ENCODE measurements around the gene ERICH4. TPM values are rescaled to one million over a fixed set of nuclear protein-coding genes. Genes with fewer than 3 reads are reported as not detected.

Gene ERICH4
- total and polyA plus RNA-seq, 2 donors (not counting 3 experiments of a cell fraction or from before 2014, with no cell fraction given) = not detected

DNA sequence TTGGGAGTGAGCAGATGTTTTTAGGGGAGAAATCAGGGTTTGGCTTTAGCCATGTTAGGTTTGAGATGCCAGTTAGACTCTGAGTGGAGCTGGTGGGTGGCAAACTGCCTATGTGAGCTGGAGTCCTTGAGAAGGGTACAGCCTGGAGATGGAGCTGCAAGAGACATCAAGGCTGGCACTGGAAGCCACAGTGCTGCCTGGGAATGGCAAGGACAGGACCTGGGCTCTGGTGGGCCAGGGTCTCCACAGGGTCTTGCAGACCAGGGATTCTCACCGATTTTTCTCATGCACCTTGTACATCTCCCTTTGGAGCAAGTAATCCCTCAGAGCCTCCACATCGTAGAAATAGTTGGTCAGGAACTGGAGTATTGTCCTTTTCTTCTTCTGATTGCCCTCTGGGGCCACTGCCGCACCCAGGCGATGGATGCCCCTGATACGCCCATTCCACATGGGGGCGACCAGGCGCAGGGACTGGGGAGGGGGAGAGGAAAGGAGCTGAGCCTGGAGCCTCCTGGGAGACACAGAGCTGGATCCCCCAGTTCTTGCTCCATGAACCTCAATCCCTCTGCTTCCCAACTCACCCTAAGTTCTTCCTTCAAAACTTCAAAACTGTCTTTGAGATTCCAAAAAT lies 4.9 kb upstream of the ERICH4 start:
- Histone ChIP-seq H3K4me1 (ENCODE audit: control insufficient read depth, extremely low read depth, insufficient read depth, low read length) (peaks cover 6% of the 10 kb centered on the region), H2AFZ (ENCODE audit: low read depth, low read length) (no peak overlapping the region), H3K4me3 (replicated peaks in 1 of 3; ENCODE audit: insufficient read depth in 1 of 3, low read depth in 1 of 3, low read length in 3 of 3) (no peak overlapping the region), H4K20me1 (replicated peaks; ENCODE audit: control insufficient read depth, extremely low read depth, insufficient read depth, low read length) (no peaks in the 10 kb centered on the region), H3K79me2 (ENCODE audit: control insufficient read depth, insufficient read depth, low read length) (no peaks in the 10 kb centered on the region), H3K27me3 (ENCODE audit: control insufficient read depth in 2 of 2, insufficient read depth in 2 of 2, low read length in 2 of 2) (no peaks in the 10 kb centered on the region), H3K9me3 (replicated peaks; ENCODE audit: control insufficient read depth, insufficient read depth, low read length) (no peaks in the 10 kb centered on the region), H3K9ac (replicated peaks; ENCODE audit: extremely low read depth, insufficient read depth, low read length) (no peak overlapping the region), H3K4me2 (ENCODE audit: insufficient read depth, low read length) (no peak overlapping the region), H3K36me3 (ENCODE audit: control insufficient read depth in 2 of 2, extremely low read depth in 1 of 2, insufficient read depth in 2 of 2, low read length in 2 of 2) (peaks cover 0 to 7% of the 10 kb centered on the region in 2 experiments), H3K27ac (ENCODE audit: insufficient read depth, low read depth, low read length) (no peak overlapping the region), H3K9me1 (replicated peaks; ENCODE audit: control insufficient read depth, extremely low read depth, insufficient read depth, low read length) (no peaks in the 10 kb centered on the region)
- no peak for TF ChIP-seq POLR2A (IDR thresholded peaks at IDR 0.05; ENCODE audit: low read depth, low read length)
- no peak for TF ChIP-seq POLR2AphosphoS5 (IDR thresholded peaks at IDR 0.05; ENCODE audit: insufficient read depth, low read depth, low read length)
- TF ChIP-seq FOS (IDR thresholded peaks at IDR 0.05; ENCODE audit: borderline replicate concordance, insufficient read depth, low read length) = no peak
- CTCF ChIA-PET = interaction anchor here (1.4 to 3.8 kb wide), 3 partner anchors 11 to 125 kb away, joined by 3 to 23 read pairs (median 4); partner anchors contain the start of gene TGFB1
- dilution Hi-C loops (cut with MboI; ENCODE audit: extremely low pct_ligation_motif_present, low sequenced_read_pairs) (no loop called here), intact Hi-C loops (cut with micrococcal nuclease) (no loop called here)
- no TSS peak for BruUV-seq (replicated peaks)
- DNase-seq (ENCODE audit: low read depth, low spot score) (no peak), FAIRE-seq (no peak)
- POLR2A ChIA-PET = no interaction called here

DNA sequence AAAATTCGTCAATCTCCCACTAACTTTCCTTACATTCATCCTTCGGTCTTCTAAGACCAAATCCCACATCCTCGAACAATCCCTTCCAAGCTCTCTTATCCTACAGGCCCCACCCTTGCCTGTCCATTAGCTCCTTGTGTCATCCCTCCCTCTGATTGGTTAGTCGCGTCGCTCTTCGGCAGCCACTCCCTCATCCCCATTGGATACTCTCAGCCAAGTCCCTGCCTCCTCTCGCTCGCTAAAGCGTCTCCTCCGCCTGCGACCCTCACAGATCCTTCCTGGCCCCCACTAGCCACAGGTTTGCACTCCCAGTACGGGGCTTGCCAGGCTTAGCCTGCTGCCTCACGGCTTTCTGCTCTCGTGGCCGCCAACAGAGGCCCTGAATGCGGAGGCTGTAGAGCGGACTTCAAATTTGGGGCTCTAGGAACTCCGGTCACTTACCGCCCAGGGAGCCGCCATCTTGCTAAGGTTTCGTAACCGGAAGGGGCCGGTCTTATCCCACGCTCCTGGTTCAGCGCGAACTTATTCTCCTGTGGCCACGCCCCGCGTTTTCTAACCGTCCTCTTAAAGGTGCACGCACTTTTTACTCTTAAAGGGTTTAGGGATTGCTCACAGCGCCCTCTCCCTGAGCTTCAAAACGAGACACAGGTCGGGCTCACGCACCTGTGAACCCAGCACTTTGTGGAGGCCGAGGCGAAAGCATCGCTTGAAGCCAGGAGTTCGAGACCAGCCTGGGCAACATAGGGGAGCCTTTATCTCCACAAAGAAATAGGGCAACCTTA lies 3.3 kb upstream of the ERICH4 start, which contains the start of gene DMAC2:
DMAC2 (minus strand) TSS at position 472 of the 782 bp plus-strand sequence; CDS start at position 459, 13 bp downstream.
- POLR2A ChIA-PET = interaction anchor here (0.6 to 1.7 kb wide), 8 partner anchors 9 to 124 kb away, joined by 3 to 6 read pairs (median 4); partner anchors contain the start of gene B9D2
- FAIRE-seq = peak; percentile 99
- peak within 1 kb of the TSS; percentile 89 for H3K27ac ChIP-seq (ENCODE audit: insufficient read depth, low read depth, low read length)

More for the DNA sequence above, 3.3 kb upstream of the ERICH4 start, which contains the start of gene DMAC2:
- H2AFZ ChIP-seq (ENCODE audit: low read depth, low read length) = peak within 1 kb of the TSS; percentile 81
- no peaks in the 10 kb centered on the region for H3K9me3 ChIP-seq (replicated peaks; ENCODE audit: control insufficient read depth, insufficient read depth, low read length)
- peaks cover 0 to 2% of the 10 kb centered on the region in 2 experiments for H3K27me3 ChIP-seq (ENCODE audit: control insufficient read depth in 2 of 2, insufficient read depth in 2 of 2, low read length in 2 of 2)
- H3K4me2 ChIP-seq (ENCODE audit: insufficient read depth, low read length) = peak within 1 kb of the TSS; percentile 86
- peak within 1 kb of the TSS; percentile 66 to 87 (median 76) for H3K4me3 ChIP-seq (replicated peaks in 1 of 3; ENCODE audit: insufficient read depth in 1 of 3, low read depth in 1 of 3, low read length in 3 of 3)
- TF ChIP-seq JUN (IDR thresholded peaks at IDR 0.05; ENCODE audit: borderline replicate concordance, insufficient read depth, insufficient read length, low read depth) = no peak
- TF ChIP-seq MYC (IDR thresholded peaks at IDR 0.05; ENCODE audit: low read depth, low read length) = no peak
- TF ChIP-seq POLR2A (IDR thresholded peaks at IDR 0.05; ENCODE audit: low read depth, low read length) = peak; percentile 79
- TF ChIP-seq, protein P1, sequence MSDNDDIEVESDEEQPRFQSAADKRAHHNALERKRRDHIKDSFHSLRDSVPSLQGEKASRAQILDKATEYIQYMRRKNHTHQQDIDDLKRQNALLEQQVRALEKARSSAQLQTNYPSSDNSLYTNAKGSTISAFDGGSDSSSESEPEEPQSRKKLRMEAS (IDR thresholded peaks at IDR 0.05; ENCODE audit: insufficient read depth, insufficient read length) = no peak
- TF ChIP-seq GATA2 (IDR thresholded peaks at IDR 0.05; ENCODE audit: insufficient read depth, insufficient read length, low read depth, low read length) = no peak
- no peak for TF ChIP-seq FOS (IDR thresholded peaks at IDR 0.05; ENCODE audit: borderline replicate concordance, insufficient read depth, low read length)
- TF ChIP-seq, protein P2, sequence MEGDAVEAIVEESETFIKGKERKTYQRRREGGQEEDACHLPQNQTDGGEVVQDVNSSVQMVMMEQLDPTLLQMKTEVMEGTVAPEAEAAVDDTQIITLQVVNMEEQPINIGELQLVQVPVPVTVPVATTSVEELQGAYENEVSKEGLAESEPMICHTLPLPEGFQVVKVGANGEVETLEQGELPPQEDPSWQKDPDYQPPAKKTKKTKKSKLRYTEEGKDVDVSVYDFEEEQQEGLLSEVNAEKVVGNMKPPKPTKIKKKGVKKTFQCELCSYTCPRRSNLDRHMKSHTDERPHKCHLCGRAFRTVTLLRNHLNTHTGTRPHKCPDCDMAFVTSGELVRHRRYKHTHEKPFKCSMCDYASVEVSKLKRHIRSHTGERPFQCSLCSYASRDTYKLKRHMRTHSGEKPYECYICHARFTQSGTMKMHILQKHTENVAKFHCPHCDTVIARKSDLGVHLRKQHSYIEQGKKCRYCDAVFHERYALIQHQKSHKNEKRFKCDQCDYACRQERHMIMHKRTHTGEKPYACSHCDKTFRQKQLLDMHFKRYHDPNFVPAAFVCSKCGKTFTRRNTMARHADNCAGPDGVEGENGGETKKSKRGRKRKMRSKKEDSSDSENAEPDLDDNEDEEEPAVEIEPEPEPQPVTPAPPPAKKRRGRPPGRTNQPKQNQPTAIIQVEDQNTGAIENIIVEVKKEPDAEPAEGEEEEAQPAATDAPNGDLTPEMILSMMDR (IDR thresholded peaks at IDR 0.05; ENCODE audit: extremely low read depth in 1 of 2, insufficient read depth in 1 of 2, low read depth in 1 of 2, low read length in 2 of 2) = peak; percentile 37 to 52
- TF ChIP-seq POLR2AphosphoS5 (IDR thresholded peaks at IDR 0.05; ENCODE audit: insufficient read depth, low read depth, low read length) = peak; percentile 84
- TF ChIP-seq EZH2 (IDR thresholded peaks at IDR 0.05; ENCODE audit: borderline replicate concordance, low read depth, low read length, severe bottlenecking) = no peak
- BruUV-seq (replicated peaks) = TSS peak; percentile 87
- peaks cover 0 to 5% of the 10 kb centered on the region in 2 experiments for H3K36me3 ChIP-seq (ENCODE audit: control insufficient read depth in 2 of 2, extremely low read depth in 1 of 2, insufficient read depth in 2 of 2, low read length in 2 of 2)
- peaks cover 6% of the 10 kb centered on the region for H3K4me1 ChIP-seq (ENCODE audit: control insufficient read depth, extremely low read depth, insufficient read depth, low read length)
- H3K79me2 ChIP-seq (ENCODE audit: control insufficient read depth, insufficient read depth, low read length) = no peaks in the 10 kb centered on the region
- H3K9me1 ChIP-seq (replicated peaks; ENCODE audit: control insufficient read depth, extremely low read depth, insufficient read depth, low read length) = no peaks in the 10 kb centered on the region
- CTCF ChIA-PET = interaction anchor here (0.8 to 2.5 kb wide), 21 partner anchors 8 to 235 kb away, joined by 3 to 30 read pairs (median 6); partner anchors contain the start of genes B3GNT8, B9D2 and TGFB1
- H3K9ac ChIP-seq (replicated peaks; ENCODE audit: extremely low read depth, insufficient read depth, low read length) = peak within 1 kb of the TSS; percentile 92
- peak; percentile 98 for DNase-seq (ENCODE audit: low read depth, low spot score)
- no peaks in the 10 kb centered on the region for H4K20me1 ChIP-seq (replicated peaks; ENCODE audit: control insufficient read depth, extremely low read depth, insufficient read depth, low read length)
- intact Hi-C loops (cut with micrococcal nuclease) = loop anchor here (1.0 kb wide), 2 partner anchors 42 to 177 kb away; partner anchors contain the start of genes BCKDHA and EXOSC5
- dilution Hi-C loops (cut with MboI; ENCODE audit: extremely low pct_ligation_motif_present, low sequenced_read_pairs) = no loop called here
